GM04503 (cell line): ENCODE measurements around the gene TACC2.
A peak's percentile ranks its signal among the peaks of the same experiment; 100 is the strongest.

Source experiments
- DNase-seq: peaks from one replicate; pipeline ENCODE4 v3.0.0-alpha.2; 2012; ENCODE audit warnings: low read depth

TACC2 gene

DNA sequence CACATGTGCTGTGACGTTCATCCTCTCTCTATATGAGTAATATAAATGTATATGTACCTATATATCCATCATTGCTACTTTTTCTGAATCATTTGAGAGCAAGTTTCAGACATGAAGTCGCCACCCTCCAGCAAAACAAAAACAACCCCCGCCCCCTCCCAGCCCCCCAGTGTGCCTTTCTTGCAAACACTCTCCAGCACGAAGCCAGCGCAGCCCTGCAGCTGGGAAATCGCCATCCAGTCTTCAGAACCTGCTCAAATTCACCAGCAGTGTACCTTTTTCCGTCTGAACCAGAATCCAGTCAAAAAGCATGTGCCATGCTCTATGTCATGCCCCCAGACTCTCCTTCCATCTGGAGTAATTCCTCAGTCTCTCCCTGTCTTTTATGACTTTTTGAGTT lies 135.8 kb downstream of the TACC2 start:
- no peak for DNase-seq

DNA sequence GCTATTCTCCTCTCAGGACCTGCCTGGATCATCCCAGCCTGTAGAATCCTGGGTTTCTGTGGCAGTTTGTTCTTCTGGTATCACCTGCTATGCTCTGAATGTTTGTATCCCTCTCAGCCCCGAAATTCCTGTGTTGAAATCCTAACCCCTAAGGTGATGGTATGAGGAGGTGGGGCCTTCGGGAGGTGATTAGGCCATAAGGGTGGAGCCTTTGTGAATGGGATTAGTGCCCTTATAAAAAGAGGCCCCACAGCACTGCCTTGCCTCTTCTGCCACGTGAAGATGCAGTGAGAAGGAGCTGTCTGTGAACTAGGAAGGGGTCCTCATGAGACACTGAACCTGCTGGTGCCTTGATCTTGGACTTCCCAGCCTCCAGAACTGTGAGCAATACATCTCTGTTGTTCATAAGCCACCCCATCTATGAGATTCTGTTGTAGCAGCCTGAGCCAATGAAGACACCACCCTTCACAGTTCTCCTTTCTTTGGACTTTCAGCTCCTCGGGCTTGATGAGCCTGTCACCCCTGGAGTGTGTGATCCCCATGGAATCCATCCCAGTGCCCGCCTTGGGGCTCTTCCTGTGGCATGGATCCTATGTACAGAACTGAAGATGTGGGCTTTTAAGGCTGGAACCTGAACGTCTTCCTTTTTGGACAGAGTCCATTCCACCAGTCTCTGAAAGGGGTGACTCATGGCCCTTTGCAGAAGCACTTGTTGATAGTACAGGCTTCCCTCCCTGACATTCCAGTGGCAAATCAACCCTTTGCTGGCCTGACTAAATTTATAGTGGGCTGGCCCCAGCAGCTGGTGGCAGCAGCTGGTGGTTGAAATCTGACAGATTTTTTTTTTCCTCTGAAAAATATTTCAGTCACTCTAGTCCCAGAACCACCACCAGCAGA lies 138.0 kb downstream of the TACC2 start:
- DNase-seq = no peak

DNA sequence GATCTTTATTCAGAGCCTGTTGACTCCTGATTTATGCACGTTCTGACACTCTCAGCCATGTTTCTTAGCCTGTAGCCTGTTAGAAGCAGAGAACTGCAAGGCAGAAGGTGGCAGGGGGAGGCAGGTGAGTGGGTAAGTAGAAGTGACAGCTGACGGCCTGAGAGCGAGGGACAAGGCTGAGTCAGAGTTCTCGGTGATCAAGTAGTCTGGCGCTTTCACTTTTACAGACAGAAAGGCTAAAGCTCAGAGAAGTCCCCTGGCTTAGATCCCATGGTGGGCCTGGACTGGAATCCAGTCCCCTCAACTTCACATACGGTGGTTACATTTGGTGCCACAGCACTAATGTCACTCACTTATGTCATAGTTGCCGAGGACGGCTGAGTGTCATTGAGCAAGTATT lies 139.0 kb downstream of the TACC2 start:
- DNase-seq = no peak

DNA sequence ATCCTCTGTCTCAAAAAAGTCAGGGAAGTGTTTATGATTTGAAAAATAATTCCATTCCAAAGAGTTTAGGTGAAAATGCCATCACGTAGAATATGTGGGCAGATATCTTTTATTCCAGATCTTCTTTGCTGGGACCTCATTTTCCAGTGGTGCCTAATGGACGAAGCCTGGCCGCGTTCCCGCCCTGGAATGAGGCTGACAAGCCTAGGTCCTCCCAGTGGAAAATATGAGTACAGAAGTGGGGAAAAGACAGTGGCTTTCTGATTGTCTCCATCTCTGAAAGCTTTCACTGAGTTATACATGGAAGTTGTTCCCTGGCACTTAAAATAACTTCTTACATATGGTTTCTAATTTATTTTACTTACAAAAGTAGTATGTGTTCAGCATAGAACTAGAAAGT lies 139.4 kb downstream of the TACC2 start:
- DNase-seq = no peak

DNA sequence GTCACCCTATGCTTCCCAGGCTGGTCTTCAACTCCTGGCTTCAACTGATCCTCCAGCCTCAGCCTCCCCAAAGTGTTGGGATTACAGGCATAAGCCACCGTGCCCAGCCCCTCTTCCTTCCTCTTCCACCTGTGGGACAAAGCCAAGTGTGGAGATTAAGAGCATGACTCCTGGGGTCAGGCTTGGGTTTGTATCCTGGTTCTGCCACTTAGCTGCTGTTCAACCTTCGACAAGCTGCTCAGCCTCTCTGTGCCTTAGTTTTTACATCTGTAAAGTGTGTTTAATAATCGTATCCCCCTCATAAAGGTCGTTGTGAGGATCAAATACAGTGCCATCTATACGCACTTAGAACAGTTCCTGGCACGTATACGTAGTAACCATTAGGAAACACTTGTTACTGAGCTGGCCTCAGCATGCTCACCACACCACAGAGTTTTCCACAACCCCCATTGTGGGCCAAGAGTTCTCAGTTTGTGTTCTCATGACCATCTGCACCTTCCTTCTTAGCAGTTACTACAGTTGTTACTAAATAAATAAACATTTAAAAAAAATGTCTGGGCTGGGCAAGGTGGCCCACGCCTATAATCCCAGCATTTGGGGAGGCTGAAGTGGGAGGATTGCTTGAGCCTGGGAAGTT lies 141.6 kb downstream of the TACC2 start:
- no peak for DNase-seq

DNA sequence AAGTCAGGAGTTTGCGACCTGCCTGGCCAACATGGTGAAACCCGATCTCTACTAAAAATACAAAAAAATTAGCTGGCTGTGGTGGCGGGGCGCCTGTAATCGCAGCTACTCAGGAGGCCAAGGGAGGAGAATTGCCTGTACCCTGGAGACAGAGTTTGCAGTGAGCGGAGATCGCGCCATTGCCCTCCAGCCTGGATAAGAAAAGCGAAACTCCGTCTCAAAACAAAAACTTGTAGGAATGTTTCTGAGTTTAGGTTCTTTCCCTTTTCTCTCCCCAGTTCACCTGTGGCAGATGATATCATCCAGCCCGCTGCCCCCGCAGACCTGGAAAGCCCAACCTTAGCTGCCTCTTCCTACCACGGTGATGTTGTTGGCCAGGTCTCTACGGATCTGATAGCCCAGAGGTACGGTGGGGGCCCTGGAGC lies 143.4 kb downstream of the TACC2 start:
- DNase-seq = no peak

DNA sequence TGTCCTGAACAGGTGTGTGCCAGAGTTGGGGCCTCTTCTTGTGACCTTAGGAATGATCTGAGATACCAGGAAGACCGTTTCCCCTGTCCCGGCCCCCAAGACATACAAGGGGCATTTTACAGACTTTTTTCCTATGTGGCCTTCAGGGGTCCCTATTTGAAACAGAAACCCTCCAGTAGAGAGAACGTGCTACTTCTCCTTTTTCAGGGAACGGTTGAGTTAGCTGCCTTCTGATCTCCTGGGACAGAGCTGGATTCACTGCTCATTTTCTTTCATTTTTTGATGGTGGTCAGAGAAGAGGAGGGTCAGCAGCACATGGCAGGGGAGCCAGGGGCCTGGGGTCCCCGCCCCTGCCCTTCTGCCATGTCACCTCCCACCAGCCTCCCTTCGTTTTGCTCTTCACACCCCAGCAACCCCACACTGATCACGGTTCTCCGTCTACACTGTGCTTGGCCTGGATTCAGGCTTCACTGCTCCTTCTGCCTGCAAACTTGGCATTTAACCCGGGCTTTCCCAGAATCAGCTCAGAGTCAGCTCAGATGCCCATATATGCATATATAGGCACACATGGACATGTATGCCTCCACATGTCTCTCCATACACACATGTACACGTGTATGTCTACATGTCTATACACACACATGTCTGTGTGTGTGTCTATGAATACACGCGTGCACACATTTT lies 144.1 kb downstream of the TACC2 start:
- DNase-seq = no peak

DNA sequence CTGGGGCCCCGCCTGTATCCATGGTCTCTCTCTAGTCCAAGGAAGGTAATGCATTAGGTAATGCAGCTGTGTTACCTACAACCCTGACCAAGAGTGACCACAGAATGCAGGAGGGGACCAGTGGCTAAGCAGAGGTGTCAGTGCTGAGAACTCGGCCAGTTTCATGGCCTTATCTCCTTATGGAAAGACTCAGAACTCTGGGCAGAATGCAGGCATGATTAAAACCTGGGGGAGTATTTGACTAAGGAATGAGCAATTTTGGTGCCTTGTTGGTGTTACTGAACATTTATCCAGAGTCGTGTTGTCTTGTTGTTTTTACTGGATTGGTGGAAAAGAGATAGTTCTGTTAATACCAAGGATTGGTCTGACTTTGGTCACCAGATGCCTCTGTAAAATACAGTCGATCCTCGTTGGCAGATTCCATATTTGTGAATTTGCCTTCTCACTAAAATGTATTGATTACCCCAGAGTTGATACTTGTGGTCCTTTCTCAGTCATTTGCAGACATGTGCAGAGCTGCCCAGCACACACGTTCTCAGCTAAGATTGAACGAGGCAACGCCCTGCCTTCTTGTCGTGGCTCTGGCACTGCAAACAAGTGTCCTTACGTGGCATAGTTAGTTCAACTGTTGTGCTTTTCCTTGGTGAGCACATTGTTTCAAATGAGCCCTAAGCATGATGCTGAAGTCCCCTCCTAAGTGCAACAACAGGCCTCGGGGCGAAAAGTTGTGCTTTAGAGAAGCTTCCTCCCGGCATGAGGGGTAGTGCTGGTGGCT lies 146.5 kb downstream of the TACC2 start:
- DNase-seq = no peak

DNA sequence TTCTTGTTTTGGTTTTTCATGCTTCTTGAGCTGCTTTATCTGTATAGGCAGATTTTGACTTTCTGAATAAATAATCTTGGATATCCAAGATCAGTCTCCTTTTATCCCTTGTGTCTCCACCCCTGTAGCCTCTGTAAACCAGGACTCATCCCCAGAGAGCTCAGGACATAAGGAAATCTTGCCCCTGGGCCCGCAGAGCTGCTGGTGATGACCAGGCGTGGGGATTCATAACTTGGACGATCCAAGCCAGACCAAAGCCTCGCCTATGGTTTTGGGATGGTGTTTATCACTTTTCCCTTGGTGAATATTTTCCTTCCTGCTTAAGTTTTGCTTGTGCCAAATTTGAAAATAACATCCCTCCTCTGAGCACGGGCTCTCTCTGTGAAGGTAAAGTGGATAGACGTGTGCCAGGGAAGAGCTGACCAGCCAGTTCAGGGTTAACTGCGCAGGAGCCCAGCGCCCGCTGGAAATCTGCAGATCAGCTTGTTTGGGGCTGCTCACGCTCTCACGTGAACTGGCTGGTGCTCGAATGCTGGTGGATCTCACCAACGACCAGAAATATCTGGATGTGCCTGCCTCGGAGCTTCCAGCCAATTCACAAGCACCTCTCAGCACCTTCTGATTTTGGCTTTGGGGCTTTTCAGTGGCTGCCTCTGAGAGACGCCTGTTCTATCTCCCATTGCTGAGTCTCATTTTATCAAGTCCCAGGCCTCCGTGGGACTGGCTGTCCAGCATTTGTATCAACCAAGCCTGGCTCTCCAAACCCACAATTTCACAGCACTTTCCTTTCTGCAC lies 150.1 kb downstream of the TACC2 start:
- DNase-seq = no peak

DNA sequence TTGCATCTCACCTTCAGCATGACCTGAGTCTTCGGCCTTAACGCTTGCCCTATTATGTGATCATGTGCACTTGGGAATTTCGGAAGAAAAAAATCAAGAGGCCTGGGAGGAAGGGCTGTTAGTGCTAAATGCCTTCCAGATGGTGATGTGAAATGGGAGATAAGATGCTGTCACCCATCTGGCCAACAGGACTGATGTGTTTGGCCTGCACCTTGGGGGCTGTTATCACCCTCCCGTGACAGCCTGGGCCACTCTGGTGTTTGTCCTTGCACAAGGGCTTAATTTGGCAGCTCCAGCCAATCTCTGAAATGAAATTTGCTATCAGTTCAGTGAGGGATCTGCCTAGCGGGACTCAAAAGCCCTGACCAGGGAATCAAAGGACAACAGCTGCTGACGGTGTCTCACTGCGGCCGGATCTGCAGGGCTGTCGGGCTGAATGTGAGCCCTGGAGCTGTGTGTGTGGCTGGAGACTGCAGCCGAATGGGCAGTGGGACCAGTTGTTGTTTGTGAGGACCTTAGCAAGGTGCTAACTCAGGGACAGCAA lies 150.7 kb downstream of the TACC2 start:
- DNase-seq = no peak

DNA sequence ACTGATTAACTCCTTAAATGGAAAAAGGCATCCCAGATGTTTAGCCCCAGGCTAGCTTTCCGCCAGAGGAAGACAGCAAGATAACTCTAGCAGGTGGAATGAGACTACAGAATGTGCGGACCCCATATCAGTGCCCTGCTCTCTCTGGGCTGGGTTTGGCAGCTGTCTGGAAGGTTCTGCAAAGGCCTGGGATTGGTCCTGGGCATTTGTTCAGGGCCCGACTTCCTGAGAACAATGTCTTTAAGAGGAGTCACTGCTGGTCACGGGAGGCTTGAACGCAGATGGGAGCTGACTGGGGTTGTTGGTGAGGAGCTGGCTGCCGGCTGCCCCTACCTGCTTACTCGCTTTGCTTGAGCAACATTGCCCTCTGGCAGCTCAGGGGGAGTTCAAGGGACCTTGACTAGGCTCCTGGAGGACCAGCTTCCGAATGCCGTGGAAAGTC lies 151.5 kb downstream of the TACC2 start:
- no peak for DNase-seq

DNA sequence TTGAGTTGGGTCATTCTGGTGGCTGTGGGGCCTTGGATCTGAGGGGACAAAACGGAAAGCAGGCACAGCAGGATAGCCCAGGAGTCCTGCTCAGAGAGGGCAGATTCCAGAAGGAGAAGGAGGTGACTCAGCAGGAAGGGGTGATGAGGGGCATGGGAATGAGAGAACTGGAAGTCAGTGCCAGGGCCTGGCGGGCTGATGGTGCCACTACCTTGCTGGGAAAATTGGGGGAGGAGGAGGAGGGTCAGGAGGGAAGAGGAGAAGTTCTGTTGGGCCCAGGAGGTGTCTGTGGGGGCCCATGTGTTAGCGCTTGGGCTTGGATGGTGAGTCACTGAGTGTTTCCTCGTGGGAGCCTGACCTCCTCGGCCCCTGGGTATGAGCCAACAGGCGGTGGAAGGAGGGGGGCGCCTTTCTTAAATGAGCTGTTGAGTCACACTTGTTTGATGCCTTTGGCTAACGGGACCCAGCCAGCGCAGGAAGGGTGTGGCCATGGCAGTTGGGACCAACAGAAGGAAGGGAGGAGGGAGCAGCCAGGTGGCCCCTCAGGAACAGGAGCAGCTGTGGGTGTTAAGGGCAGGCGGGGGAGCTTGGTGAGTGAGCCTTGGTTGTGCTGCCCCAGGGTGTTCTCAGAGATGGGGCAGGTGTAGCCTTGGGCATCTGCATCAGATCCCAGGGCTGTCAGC lies 152.1 kb downstream of the TACC2 start:
- DNase-seq = peak; percentile 79

DNA sequence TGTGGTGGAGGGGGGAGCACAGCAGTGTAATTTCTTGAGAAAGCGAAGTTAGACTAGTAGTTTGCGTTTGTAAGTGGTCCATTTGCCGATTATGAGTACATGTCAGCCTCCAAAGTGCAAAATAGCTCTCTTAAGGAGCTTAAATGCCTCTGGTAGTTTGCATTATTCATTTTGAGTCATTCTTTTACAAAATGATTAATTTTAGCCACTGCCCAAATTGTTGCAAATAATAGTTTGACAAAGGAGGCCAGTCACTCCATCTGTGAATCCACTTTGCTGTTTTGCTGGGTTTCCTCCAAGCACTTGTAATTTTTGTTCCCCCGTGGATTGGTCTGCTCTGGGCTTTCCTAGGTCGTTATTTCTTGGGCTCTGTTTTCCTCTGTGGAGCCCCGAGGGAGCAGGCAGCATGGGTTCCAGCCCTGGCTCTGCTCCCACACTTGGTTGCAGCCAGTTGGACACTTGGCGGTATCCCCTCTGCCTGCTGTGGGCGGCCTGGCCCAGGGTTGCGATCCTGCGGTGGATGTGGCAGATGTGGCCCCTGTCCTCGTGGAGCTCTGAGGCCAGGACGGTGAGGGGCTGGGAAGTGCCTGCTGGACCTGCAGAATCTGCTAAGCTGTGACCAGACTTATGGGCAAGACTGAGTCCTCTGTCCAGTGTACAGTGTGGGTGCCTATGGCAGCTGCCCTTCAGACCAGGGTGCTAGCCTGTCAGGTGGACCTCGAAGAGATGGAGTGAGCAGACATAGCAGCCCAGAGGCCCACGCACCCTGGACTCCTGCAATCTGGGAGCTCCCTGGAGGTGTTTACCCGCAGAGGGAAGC lies 153.1 kb downstream of the TACC2 start:
- DNase-seq = no peak

DNA sequence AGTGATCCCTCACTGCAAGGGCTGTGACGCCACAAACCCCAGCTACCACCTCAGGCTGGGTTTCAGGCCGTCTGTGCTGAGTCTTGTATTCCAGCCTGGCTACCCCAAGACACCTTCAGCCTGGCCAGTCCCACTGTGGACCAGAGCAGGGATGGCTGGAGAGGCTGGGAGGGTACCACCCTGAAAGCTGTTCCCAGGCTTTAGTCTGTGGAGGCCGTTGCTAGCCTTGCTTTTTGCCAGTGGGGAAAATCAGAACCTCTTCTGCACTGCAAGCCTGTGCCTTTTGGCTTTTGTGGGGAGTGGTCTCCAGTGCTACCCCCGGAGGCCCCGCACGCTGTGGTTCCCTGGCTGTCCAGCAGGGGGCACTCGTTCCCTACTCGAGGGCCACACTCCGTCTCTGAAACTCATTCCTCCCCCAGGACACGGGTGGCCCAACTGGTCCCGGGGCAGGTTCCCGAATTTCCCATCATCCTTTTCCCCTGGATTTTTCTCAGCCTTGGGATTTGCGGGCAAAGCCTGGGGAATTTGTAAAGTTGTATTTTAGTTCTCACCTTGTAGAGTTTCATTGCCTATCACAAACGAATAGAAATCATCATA lies 153.8 kb downstream of the TACC2 start:
- no peak for DNase-seq

DNA sequence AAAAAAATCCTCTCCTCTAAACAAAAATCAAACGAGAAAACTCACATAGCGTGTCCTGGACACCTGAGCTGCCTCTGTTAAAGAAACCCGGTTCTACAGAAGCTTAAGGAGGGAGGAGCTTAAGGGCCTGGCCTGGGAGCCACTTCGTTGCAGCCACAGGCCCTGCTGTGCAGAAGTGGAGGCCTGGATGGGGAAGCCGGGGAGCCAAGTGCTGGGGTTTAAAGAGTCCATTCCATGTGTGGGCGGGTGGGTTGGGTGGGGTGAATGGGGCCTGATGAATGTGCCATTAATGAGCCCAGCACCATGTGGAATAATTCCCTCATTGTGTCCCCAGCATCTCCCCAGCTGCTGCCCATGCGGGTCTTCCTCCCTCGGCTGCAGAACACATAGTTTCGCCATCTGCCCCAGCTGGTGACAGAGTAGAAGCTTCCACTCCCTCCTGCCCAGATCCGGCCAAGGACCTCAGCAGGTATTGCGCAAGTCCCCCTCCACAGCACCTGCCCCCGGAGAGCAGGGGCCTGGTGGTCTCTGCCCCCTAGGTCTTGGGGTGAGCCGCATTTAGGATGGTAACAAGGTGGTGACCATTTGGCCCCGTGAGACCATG lies 154.4 kb downstream of the TACC2 start:
- DNase-seq = no peak

DNA sequence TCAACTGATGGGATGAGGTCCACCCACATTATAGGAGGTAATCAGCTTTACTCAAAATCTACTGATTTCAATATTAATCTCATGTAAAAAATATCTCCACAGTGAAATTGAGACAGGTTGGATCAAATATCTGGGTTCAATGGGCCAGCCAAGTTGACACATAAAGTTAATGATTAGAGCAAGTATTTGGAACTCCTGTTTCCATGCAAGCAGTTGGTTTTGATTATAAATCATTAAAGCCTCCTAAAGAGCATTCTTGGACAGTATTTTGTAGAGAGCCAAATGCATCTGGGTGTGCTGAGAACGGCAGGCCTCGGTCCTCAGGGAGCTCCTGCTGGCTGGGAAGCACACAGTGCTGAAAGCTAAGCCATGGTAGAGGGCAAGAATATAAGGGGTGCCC lies 155.2 kb downstream of the TACC2 start:
- DNase-seq = no peak

DNA sequence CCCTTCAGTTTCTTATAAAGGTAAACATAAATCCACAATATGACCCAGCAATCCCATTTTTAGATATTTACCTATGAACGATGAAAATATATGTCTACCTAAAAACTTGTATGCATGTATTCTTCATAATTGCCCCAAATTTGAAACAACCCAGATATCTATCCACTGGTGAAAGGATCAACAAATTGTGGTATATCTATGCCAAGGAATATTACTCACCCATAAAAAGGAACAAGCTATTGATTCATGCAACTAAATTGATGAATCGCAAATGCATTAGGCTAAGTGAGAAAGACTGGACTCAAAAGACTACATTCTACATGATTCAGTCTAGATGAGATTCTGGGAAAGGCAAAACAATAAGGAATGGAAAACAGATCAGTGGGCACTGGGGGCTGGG lies 156.2 kb downstream of the TACC2 start:
- DNase-seq = no peak

DNA sequence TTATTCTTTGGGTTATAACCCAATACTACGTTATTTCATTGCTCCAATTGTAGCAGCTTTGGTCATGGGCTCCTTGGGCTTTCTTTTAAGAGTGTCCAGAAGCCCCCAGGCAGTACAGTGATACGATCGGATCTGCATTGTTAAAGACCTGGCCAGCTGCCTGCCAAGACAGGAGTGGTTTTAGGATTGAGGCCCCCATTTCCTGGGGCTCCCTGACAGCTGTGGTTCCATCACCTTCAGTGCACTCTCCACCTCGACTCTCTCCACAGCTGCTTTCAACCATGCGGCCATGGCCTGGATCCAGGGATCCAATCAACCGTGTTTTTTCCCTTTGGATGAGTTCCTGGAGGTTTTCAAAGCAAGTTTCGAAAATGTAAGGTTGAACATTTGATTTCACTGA lies 158.7 kb downstream of the TACC2 start:
- no peak for DNase-seq
